ENCODE measurements around the gene IL1RAP. TPM values are rescaled to one million over a fixed set of nuclear protein-coding genes. Genes with fewer than 3 reads are reported as not detected.
A peak's percentile ranks its signal among the peaks of the same experiment; 100 is the strongest.

The IL1RAP gene
- total RNA-seq, 4 donors from 2014 or later: 3.4 to 6.9 (median 4.9) TPM

DNA sequence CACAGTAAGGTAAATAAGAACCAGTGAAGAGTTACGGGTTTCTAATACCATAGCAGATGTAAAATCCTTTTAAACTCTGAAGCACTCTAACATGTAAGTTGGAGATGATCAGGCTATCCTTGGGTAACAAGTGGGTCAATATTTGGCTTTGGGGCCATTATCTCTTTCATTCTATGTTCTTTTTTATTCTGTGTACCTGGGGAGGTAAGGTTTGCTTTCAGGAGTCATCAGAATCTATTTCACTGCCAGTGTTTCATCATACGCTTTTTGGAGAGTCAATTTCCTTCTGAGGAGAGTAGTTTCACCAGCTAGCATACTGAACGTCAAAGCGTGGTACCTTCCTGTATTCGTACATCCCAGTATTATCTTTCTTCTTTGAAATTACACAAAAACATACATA, 182.1 kb downstream of the IL1RAP start:
- no peak for TF ChIP-seq POLR2A (IDR thresholded peaks at IDR 0.05)
- TF ChIP-seq, protein P1, sequence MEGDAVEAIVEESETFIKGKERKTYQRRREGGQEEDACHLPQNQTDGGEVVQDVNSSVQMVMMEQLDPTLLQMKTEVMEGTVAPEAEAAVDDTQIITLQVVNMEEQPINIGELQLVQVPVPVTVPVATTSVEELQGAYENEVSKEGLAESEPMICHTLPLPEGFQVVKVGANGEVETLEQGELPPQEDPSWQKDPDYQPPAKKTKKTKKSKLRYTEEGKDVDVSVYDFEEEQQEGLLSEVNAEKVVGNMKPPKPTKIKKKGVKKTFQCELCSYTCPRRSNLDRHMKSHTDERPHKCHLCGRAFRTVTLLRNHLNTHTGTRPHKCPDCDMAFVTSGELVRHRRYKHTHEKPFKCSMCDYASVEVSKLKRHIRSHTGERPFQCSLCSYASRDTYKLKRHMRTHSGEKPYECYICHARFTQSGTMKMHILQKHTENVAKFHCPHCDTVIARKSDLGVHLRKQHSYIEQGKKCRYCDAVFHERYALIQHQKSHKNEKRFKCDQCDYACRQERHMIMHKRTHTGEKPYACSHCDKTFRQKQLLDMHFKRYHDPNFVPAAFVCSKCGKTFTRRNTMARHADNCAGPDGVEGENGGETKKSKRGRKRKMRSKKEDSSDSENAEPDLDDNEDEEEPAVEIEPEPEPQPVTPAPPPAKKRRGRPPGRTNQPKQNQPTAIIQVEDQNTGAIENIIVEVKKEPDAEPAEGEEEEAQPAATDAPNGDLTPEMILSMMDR (IDR thresholded peaks at IDR 0.05): no peak
- Histone ChIP-seq H3K9me3 (no peaks in the 10 kb centered on the region), H3K4me1 (no peaks in the 10 kb centered on the region), H3K27me3 (no peaks in the 10 kb centered on the region), H3K36me3 (no peaks in the 10 kb centered on the region), H3K27ac (no peak overlapping the region), H3K4me3 (no peak overlapping the region)
- no peak for DNase-seq

DNA sequence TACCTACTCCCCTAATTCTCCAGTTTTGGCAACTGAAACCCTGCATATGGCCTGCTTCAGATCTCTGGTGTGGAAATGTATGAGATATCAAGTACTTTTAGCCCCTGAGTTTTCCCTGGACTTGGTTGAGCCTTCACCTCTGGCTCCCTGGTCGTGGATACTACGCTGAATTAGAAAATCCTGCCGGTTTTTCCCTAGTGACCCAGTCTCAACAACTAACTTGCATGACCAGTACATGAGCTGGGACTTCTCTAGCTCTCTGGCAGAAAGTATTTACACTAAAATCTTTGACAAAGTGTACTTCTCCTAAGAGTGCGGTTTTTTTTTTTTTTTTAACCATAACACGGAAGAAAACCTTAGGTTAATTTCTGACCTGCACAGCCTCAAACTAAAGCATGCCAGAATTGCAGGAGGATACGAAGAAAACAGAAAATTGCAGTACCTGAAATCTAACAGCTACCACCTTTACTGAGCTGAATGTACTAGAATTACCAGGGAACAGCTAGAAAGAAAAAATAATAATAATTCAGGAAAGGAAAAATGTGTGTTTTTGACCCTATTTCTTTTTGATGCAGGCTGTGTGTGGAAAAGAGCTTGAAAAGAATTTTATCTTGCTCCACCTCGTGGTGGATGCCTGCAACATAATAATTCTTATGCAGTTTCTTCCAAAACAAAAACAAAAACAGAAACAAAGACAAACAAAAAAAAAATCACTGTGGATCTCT, 183.1 kb downstream of the IL1RAP start:
- Histone ChIP-seq H3K9me3 (no peaks in the 10 kb centered on the region), H3K36me3 (no peaks in the 10 kb centered on the region), H3K27me3 (no peaks in the 10 kb centered on the region), H3K27ac (no peak overlapping the region), H3K4me3 (no peak overlapping the region), H3K4me1 (no peaks in the 10 kb centered on the region)
- TF ChIP-seq, protein P1 (IDR thresholded peaks at IDR 0.05): peak in 5 of 6 experiments; percentile 24 to 41 (median 33)
- TF ChIP-seq POLR2A (IDR thresholded peaks at IDR 0.05): no peak
- DNase-seq: no peak

DNA sequence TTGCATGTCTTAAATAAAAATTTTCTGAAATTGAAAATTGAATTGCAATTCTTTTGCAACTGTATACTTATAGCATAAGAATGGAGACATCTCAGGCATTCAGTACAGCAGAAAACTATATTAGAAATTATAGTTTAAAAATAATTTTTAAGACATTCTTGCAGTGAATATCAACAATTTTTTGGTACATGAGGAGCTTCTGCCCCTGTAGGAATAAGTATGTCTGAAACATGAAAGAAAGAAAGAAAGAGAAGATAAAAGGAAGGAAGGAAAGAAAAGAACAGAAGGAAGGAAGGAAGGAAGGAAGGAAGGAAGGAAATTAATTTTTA, 183.6 kb downstream of the IL1RAP start:
- DNase-seq: no peak

DNA sequence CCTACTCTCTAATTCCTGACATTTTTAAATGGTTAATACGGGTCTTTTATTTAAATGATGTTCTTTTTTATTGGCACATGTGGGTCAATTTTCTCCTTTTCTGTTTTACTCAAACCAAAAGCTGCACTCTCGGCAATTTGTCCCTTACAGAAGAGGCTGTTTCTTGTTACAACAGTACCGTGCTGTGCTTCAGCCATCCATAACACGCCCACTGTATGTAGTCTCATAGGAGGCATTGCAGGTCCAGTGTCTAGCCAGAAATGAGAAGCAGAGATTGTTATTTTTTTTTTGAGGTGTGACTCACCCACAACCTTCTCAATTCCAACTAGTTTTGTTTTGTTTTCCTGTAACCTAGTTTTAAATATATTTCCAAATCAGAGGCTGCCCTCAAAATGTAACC, 184.0 kb downstream of the IL1RAP start:
- DNase-seq: no peak
- H3K9me3 ChIP-seq: no peaks in the 10 kb centered on the region
- no peaks in the 10 kb centered on the region for H3K27me3 ChIP-seq
- H3K36me3 ChIP-seq: no peaks in the 10 kb centered on the region
- no peak overlapping the region for H3K27ac ChIP-seq
- TF ChIP-seq POLR2A (IDR thresholded peaks at IDR 0.05): no peak
- TF ChIP-seq, protein P1 (IDR thresholded peaks at IDR 0.05): no peak
- H3K4me3 ChIP-seq: no peak overlapping the region
- H3K4me1 ChIP-seq: no peaks in the 10 kb centered on the region

More for the DNA sequence above, 183.6 kb downstream of the IL1RAP start:
- H3K4me3 ChIP-seq: no peak overlapping the region
- TF ChIP-seq, protein P1 (IDR thresholded peaks at IDR 0.05): peak in 1 of 6 experiments; percentile 1
- no peak for TF ChIP-seq POLR2A (IDR thresholded peaks at IDR 0.05)
- no peak overlapping the region for H3K27ac ChIP-seq
- no peaks in the 10 kb centered on the region for H3K27me3 ChIP-seq
- H3K36me3 ChIP-seq: no peaks in the 10 kb centered on the region
- H3K9me3 ChIP-seq: no peaks in the 10 kb centered on the region
- H3K4me1 ChIP-seq: no peaks in the 10 kb centered on the region

DNA sequence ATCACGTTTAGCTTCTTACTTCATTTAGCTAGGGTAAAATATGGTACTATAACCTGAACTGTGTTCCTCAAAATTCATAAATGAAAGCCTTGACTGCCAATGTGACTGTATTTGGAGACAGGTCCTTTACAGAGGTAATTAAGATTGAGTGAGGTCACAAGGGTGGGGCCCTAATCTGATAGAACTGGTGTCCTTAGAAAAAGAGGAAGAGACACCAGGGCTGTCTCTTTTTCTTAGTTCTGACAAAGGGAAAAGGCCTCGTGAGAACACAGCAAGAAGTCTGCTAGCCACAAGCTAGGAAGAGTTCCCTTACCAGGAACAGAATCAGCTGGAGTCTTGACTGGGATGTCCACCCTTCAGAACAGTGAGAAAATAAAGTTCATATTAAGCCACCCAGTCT, 185.9 kb downstream of the IL1RAP start:
- no peak overlapping the region for H3K4me3 ChIP-seq
- H3K9me3 ChIP-seq: no peaks in the 10 kb centered on the region
- no peak overlapping the region for H3K27ac ChIP-seq
- TF ChIP-seq, protein P1 (IDR thresholded peaks at IDR 0.05): no peak
- no peak for TF ChIP-seq POLR2A (IDR thresholded peaks at IDR 0.05)
- no peaks in the 10 kb centered on the region for H3K36me3 ChIP-seq
- H3K27me3 ChIP-seq: no peaks in the 10 kb centered on the region
- no peaks in the 10 kb centered on the region for H3K4me1 ChIP-seq
- no peak for DNase-seq
